ENCODE results near the gene OXER1. TPM values are rescaled to one million over a fixed set of nuclear protein-coding genes. Genes with fewer than 3 reads are reported as not detected.

Gene OXER1
- total RNA-seq, 2 donors from 2014 or later = 3.5 to 6.5 TPM

- Mint-ChIP-seq H3K4me3 (no peak overlapping the region), H3K27ac (no peak overlapping the region), H3K27me3 (ENCODE audit: insufficient read depth) (no peaks in the 10 kb centered on the region), H3K9me3 (peaks cover 18% of the 10 kb centered on the region), H3K36me3 (ENCODE audit: low read depth) (peaks cover 28% of the 10 kb centered on the region), H3K4me1 (peaks cover 19% of the 10 kb centered on the region)
- H3K9ac ChIP-seq (ENCODE audit: extremely low read depth, low read length, poor library complexity, severe bottlenecking) = no peak overlapping the region
- peaks cover 14% of the 10 kb centered on the region for H3K36me3 ChIP-seq (ENCODE audit: control insufficient read depth, insufficient read depth, low read length)
- no peak overlapping the region for H3K27ac ChIP-seq (ENCODE audit: low read depth, low read length)
- no peaks in the 10 kb centered on the region for H3K27me3 ChIP-seq (ENCODE audit: control insufficient read depth, insufficient read depth, low read length, poor library complexity, severe bottlenecking)
- peaks cover 20% of the 10 kb centered on the region for H3K9me3 ChIP-seq (ENCODE audit: control insufficient read depth, low read length)
- no peak overlapping the region for H3K4me3 ChIP-seq (ENCODE audit: low read length)
- no peak for TF ChIP-seq CTCF (conservative IDR thresholded peaks at IDR 0.05)
- H3K4me1 ChIP-seq (ENCODE audit: control insufficient read depth, insufficient read depth, low read length) = peaks cover 16% of the 10 kb centered on the region
- 67 to 71% methylated on average over 3 to 4 of the region's 4 CpGs for WGBS, 2 experiments (ENCODE audit: insufficient coverage in 1 of 2, insufficient read length in 1 of 2)
- no peak for DNase-seq
Observed at GRCh38 chr2:42725657-42726056, 38.3 kb downstream of the OXER1 start.

DNA sequence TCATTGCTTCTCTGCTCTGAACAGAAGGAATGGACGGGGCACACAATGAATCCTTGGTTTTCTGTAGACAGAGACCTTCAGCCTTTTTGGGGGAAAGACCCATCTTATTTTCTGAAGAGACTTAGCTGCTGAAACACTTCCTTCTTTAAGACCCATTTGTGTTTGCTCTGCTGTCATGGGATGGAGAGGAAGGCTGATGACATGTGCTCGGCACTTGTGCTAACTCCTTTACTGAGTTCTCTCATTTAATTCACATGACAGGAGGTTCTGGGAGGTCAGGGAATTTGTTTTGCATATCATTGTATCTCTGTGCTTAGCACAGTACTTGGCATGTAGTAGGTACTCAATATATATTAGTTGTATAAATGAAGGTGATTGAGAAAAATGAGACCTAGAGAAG is 39.0 kb downstream of the OXER1 start:
- H3K4me3 Mint-ChIP-seq = no peak overlapping the region

DNA sequence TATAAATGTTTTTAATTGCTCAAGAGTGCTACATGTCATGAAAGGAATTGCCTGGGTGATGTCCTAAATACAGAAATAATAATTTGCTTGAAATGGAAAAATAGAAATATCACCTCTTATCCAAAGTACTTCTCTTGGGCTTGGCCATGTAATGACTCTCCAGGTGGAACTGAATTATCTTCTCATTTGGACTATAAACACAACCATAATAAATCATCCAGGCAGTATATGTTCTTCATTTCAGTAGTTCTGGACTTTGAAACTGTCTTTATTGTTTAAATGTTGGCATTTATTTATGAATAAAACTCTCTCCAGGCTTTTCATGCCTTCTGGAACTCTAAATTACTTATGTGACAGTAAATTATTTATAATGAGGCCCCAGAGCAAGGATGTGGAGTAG is 40.5 kb downstream of the OXER1 start:
- Histone ChIP-seq H3K9ac (ENCODE audit: extremely low read depth, low read length, poor library complexity, severe bottlenecking) (no peak overlapping the region), H3K9me3 (ENCODE audit: control insufficient read depth, low read length) (peaks cover 3% of the 10 kb centered on the region), H3K4me1 (ENCODE audit: control insufficient read depth, insufficient read depth, low read length) (peaks cover 16% of the 10 kb centered on the region), H3K27ac (ENCODE audit: low read depth, low read length) (no peak overlapping the region), H3K36me3 (ENCODE audit: control insufficient read depth, insufficient read depth, low read length) (peaks cover 10% of the 10 kb centered on the region), H3K4me3 (ENCODE audit: low read length) (no peak overlapping the region), H3K27me3 (ENCODE audit: control insufficient read depth, insufficient read depth, low read length, poor library complexity, severe bottlenecking) (no peaks in the 10 kb centered on the region)
- no peak for DNase-seq
- no peak overlapping the region for H3K4me3 Mint-ChIP-seq
- no peak for TF ChIP-seq CTCF (conservative IDR thresholded peaks at IDR 0.05)
- H3K27me3 Mint-ChIP-seq (ENCODE audit: insufficient read depth) = no peaks in the 10 kb centered on the region
- H3K36me3 Mint-ChIP-seq (ENCODE audit: low read depth) = peaks cover 10% of the 10 kb centered on the region
- H3K9me3 Mint-ChIP-seq = no peaks in the 10 kb centered on the region
- peaks cover 19% of the 10 kb centered on the region for H3K4me1 Mint-ChIP-seq
- H3K27ac Mint-ChIP-seq = no peak overlapping the region

More for the DNA sequence above, 39.0 kb downstream of the OXER1 start:
- no peak for TF ChIP-seq CTCF (conservative IDR thresholded peaks at IDR 0.05)
- H3K36me3 ChIP-seq (ENCODE audit: control insufficient read depth, insufficient read depth, low read length) = peaks cover 14% of the 10 kb centered on the region
- no peak overlapping the region for H3K27ac Mint-ChIP-seq
- peaks cover 14% of the 10 kb centered on the region for H3K9me3 ChIP-seq (ENCODE audit: control insufficient read depth, low read length)
- H3K27me3 ChIP-seq (ENCODE audit: control insufficient read depth, insufficient read depth, low read length, poor library complexity, severe bottlenecking) = no peaks in the 10 kb centered on the region
- H3K4me1 ChIP-seq (ENCODE audit: control insufficient read depth, insufficient read depth, low read length) = peaks cover 16% of the 10 kb centered on the region
- no peak overlapping the region for H3K4me3 ChIP-seq (ENCODE audit: low read length)
- H3K27me3 Mint-ChIP-seq (ENCODE audit: insufficient read depth) = no peaks in the 10 kb centered on the region
- H3K9ac ChIP-seq (ENCODE audit: extremely low read depth, low read length, poor library complexity, severe bottlenecking) = no peak overlapping the region
- peaks cover 19% of the 10 kb centered on the region for H3K4me1 Mint-ChIP-seq
- H3K27ac ChIP-seq (ENCODE audit: low read depth, low read length) = no peak overlapping the region
- no peak for DNase-seq
- H3K9me3 Mint-ChIP-seq = peaks cover 10% of the 10 kb centered on the region
- peaks cover 21% of the 10 kb centered on the region for H3K36me3 Mint-ChIP-seq (ENCODE audit: low read depth)
- WGBS, 2 experiments (ENCODE audit: insufficient coverage in 1 of 2, insufficient read length in 1 of 2) = 89 to 94% methylated on average over 2 of the region's 2 CpGs
